Thyroid gland (tissue), 4 donors: Measurements from ENCODE around the gene TTC33.

Source experiments
- CTCF ChIP-seq, 6 experiments: fragments of 200-600 bp in 3 of 6; fragments of 450-650 bp in 3 of 6; sonication (generic) in 3 of 6; IDR thresholded peaks; one replicate each; pipeline ENCODE4 v1.5.1; 2016 to 2019; ENCODE audit warnings: antibody characterized with exemption in 6 of 6, mild to moderate bottlenecking in 2 of 6, inconsistent platforms in 1 of 6, moderate library complexity in 1 of 6
- POLR2A ChIP-seq, 2 donors: fragments of 450-650 bp; IDR thresholded peaks; one replicate each; pipeline ENCODE4 v1.6.1; 2017; ENCODE audit warnings: antibody characterized with exemption in 2 of 2, mild to moderate bottlenecking in 2 of 2, moderate library complexity in 1 of 2

DNA sequence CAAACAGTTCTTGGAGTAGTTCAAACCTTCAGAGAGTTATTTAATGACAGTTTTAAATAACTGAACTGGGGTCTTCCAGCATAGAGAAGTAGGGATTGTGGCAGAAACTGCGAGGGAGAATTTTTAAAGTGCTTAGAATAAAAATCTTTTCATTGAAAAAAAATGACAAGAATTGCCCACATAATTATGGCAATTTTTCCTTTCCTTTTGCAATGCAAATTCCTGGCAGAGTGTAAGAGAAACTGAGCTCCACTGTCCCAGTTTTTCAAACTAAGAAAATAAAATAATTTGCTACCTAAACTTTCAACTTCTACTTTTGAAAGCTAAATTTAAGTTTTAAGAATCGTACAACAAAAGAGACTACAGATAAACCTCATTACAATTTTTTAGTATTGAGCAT lies 78.3 kb downstream of the TTC33 start:
- TF ChIP-seq CTCF (IDR thresholded peaks at IDR 0.05) (no peak), POLR2A (IDR thresholded peaks at IDR 0.05) (no peak)
